ENCODE data around the gene UBALD2. TPM values are rescaled to one million over a fixed set of nuclear protein-coding genes. Genes with fewer than 3 reads are reported as not detected.

The UBALD2 gene
- total and polyA plus RNA-seq, 7 donors = 55.2 to 414 (median 135) TPM

- Histone ChIP-seq H3K27ac (peak overlapping the region; percentile 94), H3K9me3 (no peaks in the 10 kb centered on the region), H3K4me3 (no peak overlapping the region), H3K27me3 (ENCODE audit: insufficient read depth in 3 of 3, low read length in 2 of 3) (no peaks in the 10 kb centered on the region), H3K4me1 (peaks cover 29% of the 10 kb centered on the region), H3K36me3 (ENCODE audit: insufficient read depth in 1 of 2, low read depth in 1 of 2) (no peaks in the 10 kb centered on the region)
- DNase-seq (no peak), ATAC-seq (no peak)
- intact Hi-C loops (cut with DNase I) = no loop called here
- TF ChIP-seq CTCF (IDR thresholded peaks at IDR 0.05) = no peak
- WGBS, 3 donors = 76 to 83% (median 82%) methylated on average over 22 to 23 of the region's 23 CpGs
Measured at GRCh38 chr17:76261421-76262215, 3.5 kb upstream of the UBALD2 start.

GRCh38 chr17:76262732-76263344 is 2.3 kb upstream of the UBALD2 start:
- DNase-seq = peak; percentile 27 to 67
- H3K27ac ChIP-seq = peak overlapping the region; percentile 94
- ATAC-seq = peak; percentile 15 to 47 (median 40)
- H3K27me3 ChIP-seq (ENCODE audit: insufficient read depth in 3 of 3, low read length in 2 of 3) = no peaks in the 10 kb centered on the region
- H3K36me3 ChIP-seq (ENCODE audit: insufficient read depth in 1 of 2, low read depth in 1 of 2) = peaks cover 0 to 2% of the 10 kb centered on the region in 2 donors
- no peak overlapping the region for H3K4me3 ChIP-seq
- WGBS, 3 donors = 33 to 41% (median 39%) methylated on average over 9 of the region's 9 CpGs
- H3K4me1 ChIP-seq = peaks cover 41% of the 10 kb centered on the region
- TF ChIP-seq CTCF (IDR thresholded peaks at IDR 0.05) = no peak
- no peaks in the 10 kb centered on the region for H3K9me3 ChIP-seq
- intact Hi-C loops (cut with DNase I) = no loop called here

- no peak for DNase-seq
- TF ChIP-seq CTCF (IDR thresholded peaks at IDR 0.05) = no peak
- Histone ChIP-seq H3K9me3 (no peaks in the 10 kb centered on the region), H3K4me3 (no peak overlapping the region), H3K4me1 (peaks cover 52% of the 10 kb centered on the region), H3K27ac (peak overlapping the region; percentile 94), H3K27me3 (ENCODE audit: insufficient read depth in 3 of 3, low read length in 2 of 3) (no peaks in the 10 kb centered on the region), H3K36me3 (ENCODE audit: insufficient read depth in 1 of 2, low read depth in 1 of 2) (peaks cover 0 to 4% of the 10 kb centered on the region in 2 donors)
- 93 to 96% (median 94%) methylated on average over 5 of the region's 5 CpGs for WGBS, 3 donors
- ATAC-seq = no peak
- intact Hi-C loops (cut with DNase I) = no loop called here
Measured at GRCh38 chr17:76263896-76264295, 1.3 kb upstream of the UBALD2 start.

GRCh38 chr17:76264425-76264754 is 758 bp upstream of the UBALD2 start:
- Histone ChIP-seq H3K4me1 (peaks cover 57% of the 10 kb centered on the region), H3K9me3 (no peaks in the 10 kb centered on the region), H3K27ac (peak overlapping the region; percentile 94), H3K36me3 (ENCODE audit: insufficient read depth in 1 of 2, low read depth in 1 of 2) (peaks cover 0 to 4% of the 10 kb centered on the region in 2 donors), H3K4me3 (peak overlapping the region; percentile 86), H3K27me3 (ENCODE audit: insufficient read depth in 3 of 3, low read length in 2 of 3) (no peaks in the 10 kb centered on the region)
- no peak for ATAC-seq
- no peak for DNase-seq
- intact Hi-C loops (cut with DNase I) = no loop called here
- 25 to 41% (median 28%) methylated on average over 9 of the region's 9 CpGs for WGBS, 3 donors
- no peak for TF ChIP-seq CTCF (IDR thresholded peaks at IDR 0.05)
